ENCODE results near the gene SCN10A.

Gene SCN10A

DNA sequence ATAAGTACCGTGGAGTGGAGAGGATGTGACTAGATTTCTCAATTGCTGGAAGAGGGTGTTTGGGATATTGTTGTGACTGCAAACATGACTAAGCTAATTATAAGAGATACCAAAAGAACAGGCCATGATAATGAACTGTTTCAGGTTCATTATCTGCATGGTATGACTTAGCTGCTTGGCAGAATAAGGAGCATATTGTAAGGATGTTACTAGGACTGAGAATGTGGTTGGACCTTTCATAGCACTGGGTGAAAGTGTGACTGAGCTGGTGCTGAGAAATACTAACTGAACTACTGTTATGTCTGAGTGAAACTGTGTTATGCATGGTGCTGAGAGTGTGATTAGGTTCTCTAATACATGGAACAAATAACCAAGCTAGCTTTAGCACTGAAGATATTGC lies 11.0 kb downstream of the SCN10A start:
- no peak for DNase-seq (ENCODE audit: extremely low spot score)
- TF ChIP-seq, protein P1, sequence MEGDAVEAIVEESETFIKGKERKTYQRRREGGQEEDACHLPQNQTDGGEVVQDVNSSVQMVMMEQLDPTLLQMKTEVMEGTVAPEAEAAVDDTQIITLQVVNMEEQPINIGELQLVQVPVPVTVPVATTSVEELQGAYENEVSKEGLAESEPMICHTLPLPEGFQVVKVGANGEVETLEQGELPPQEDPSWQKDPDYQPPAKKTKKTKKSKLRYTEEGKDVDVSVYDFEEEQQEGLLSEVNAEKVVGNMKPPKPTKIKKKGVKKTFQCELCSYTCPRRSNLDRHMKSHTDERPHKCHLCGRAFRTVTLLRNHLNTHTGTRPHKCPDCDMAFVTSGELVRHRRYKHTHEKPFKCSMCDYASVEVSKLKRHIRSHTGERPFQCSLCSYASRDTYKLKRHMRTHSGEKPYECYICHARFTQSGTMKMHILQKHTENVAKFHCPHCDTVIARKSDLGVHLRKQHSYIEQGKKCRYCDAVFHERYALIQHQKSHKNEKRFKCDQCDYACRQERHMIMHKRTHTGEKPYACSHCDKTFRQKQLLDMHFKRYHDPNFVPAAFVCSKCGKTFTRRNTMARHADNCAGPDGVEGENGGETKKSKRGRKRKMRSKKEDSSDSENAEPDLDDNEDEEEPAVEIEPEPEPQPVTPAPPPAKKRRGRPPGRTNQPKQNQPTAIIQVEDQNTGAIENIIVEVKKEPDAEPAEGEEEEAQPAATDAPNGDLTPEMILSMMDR (IDR thresholded peaks at IDR 0.05; ENCODE audit: control extremely low read depth, extremely low read depth, low read depth, missing control alignments) = no peak
- ChIA-PET CTCF (interaction anchor here (1.1 kb wide), 1 partner anchor 13 kb away, joined by 3 read pairs; no protein-coding TSS in a partner anchor), POLR2A (no interaction called here)

DNA sequence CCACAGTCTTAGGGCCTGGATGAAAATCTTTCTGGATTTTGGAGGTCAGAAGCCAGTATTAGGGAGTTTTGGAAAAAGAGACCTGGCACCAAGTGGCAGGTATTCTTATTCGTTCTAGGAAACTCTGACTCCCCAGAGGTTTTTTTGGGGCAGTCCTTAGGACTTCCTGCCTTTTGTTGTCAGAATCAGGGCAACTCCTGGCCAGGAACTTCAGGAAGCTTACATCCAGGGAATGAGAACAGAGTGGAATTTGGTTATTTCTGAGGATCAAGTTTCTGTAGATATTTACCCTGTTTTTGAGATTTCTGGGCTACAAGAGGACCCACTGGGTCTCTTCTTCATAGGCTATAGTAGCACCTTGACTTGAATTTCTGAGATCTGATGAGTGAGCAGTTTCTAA lies 15.5 kb downstream of the SCN10A start:
- ChIA-PET CTCF (no interaction called here), POLR2A (no interaction called here)
- TF ChIP-seq, protein P1 (IDR thresholded peaks at IDR 0.05; ENCODE audit: control extremely low read depth, extremely low read depth, low read depth, missing control alignments) = no peak
- DNase-seq (ENCODE audit: extremely low spot score) = no peak

DNA sequence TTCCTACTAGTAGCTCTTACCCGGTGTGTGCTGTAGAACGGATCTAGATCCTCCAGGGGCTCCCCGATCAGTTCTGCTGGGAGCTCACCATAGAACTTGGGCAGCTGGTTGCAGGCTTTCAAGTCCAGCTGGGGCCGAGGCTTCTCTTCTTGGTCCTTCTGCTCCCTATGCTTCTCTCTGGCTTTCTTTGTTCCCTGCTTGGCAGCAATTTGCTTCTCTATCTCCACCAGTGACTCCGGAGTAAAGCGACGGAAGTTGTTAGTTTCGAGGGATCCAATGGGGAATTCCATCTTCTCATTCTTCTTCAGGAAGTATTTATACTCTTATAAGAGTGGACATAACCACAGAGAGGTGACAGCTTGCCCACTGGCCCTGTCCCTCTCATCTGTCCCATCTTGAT lies 22.3 kb downstream of the SCN10A start:
- TF ChIP-seq, protein P1 (IDR thresholded peaks at IDR 0.05; ENCODE audit: control extremely low read depth, extremely low read depth, low read depth, missing control alignments) = no peak
- no peak for DNase-seq (ENCODE audit: extremely low spot score)
- ChIA-PET CTCF (interaction anchor here (1.2 kb wide), 1 partner anchor 10 kb away, joined by 4 read pairs; no protein-coding TSS in a partner anchor), POLR2A (no interaction called here)

DNA sequence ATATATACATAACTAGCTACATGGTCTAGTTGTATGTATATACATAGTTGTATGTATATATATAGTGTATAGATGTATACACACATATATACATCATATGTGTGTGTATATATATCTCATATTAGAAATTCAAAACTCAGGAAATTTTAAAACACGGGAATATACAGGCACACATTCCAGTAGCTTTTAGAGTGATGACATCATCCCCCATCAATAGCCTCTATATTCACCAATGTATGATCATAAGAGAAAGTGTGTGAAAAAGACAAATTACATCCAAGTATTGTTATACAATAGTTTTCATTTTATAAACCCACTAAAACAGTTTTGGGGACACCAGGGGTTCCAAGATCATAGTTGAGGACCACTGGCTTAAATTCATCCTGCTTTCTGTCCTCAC lies 23.0 kb downstream of the SCN10A start:
- CTCF ChIA-PET = interaction anchor here (1.2 kb wide), 1 partner anchor 11 kb away, joined by 4 read pairs; no protein-coding TSS in a partner anchor

DNA sequence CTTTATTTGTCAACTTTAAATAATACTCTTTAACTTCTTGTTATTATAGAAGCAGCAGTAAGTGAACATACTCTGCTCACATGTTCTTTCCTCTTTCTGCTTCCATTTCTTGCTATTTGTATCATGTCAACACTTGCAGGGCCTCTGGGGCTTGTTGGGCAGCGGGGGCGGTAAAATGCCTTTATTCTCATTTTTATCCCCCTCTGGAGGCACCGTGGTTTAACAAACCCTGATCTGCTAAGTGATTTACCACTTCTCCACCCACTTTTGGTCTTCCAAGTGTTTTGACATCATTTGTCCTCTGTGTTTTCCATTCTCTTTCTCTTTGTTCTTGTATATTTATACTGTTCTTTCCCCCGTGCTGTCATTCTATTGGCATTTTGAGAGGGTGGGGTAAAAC lies 33.9 kb downstream of the SCN10A start:
- CTCF ChIA-PET = no interaction called here
- TF ChIP-seq, protein P1 (IDR thresholded peaks at IDR 0.05; ENCODE audit: control extremely low read depth, extremely low read depth, low read depth, missing control alignments) = no peak
- DNase-seq (ENCODE audit: extremely low spot score) = no peak
- POLR2A ChIA-PET = no interaction called here

More for the DNA sequence above, 23.0 kb downstream of the SCN10A start:
- DNase-seq (ENCODE audit: extremely low spot score) = no peak
- POLR2A ChIA-PET = no interaction called here
- TF ChIP-seq, protein P1 (IDR thresholded peaks at IDR 0.05; ENCODE audit: control extremely low read depth, extremely low read depth, low read depth, missing control alignments) = no peak

DNA sequence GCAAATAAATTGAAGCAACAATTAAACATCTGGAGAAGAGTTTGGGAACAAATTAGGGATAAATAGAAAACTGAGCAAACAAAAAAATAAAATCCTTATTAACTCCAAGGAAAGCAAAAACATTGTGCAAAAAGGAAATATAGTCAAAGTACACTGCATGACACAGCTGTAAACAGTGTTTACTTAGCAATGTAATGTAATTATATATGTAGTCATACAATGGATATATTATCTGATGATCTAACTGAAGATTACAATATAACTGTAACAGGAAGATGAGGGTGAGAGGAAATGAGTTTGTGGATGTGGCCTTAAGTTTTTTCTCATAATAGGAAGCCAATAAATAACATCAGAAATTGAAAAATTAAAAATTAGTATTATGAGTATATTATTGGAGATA lies 42.5 kb downstream of the SCN10A start:
- POLR2A ChIA-PET = no interaction called here
- TF ChIP-seq, protein P1 (IDR thresholded peaks at IDR 0.05; ENCODE audit: control extremely low read depth, extremely low read depth, low read depth, missing control alignments) = no peak
- no peak for DNase-seq (ENCODE audit: extremely low spot score)
- CTCF ChIA-PET = no interaction called here

DNA sequence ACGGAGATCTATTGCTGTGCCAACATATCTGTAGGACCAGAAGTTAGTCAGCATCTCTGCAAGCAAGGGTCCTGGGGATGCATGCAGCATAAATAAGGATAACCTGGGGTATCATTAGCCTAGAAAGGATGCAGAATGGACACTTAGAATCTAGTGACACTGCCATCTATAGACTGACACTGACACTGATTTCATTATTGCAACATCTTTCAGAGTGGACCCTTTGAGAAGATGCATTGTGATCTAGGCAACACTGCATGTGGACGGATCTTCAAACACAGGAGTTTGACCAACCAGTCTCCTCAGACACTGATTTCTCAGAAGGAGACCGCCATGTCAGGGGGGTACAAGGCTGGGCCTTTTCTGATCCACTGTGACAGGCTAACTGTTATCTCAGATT lies 52.4 kb downstream of the SCN10A start:
- no peak for DNase-seq (ENCODE audit: extremely low spot score)
- ChIA-PET POLR2A (no interaction called here), CTCF (no interaction called here)
- TF ChIP-seq, protein P1 (IDR thresholded peaks at IDR 0.05; ENCODE audit: control extremely low read depth, extremely low read depth, low read depth, missing control alignments) = no peak

Measured in GM10248 (cell line).